ENCODE measurements around the gene SOS2. TPM values are rescaled to one million over a fixed set of nuclear protein-coding genes. Genes with fewer than 3 reads are reported as not detected.

Gene SOS2
- total and polyA plus RNA-seq, 10 of the 15 experiments (the other 5 are each of a cell fraction or from before 2014, with no cell fraction given), result 2.1 to 16.8 (median 8.4) TPM

- H3K9ac ChIP-seq (ENCODE audit: control insufficient read depth, insufficient read depth, low read length), result no peak overlapping the region
- no peaks in the 10 kb centered on the region for H3K27me3 ChIP-seq (replicated peaks in 1 of 2; ENCODE audit: control insufficient read depth in 2 of 2, insufficient read depth in 2 of 2, low read length in 1 of 2)
- H3K4me3 ChIP-seq, result no peak overlapping the region
- DNase-seq (ENCODE audit: low read depth, low spot score) (no peak), FAIRE-seq (no peak), ATAC-seq (no peak)
- RAD21 ChIA-PET (ENCODE audit: unreplicated experiment), result interaction anchor here (0.6 to 1.6 kb wide), 7 partner anchors 69 to 332 kb away, joined by 3 to 7 read pairs (median 3); partner anchors contain the start of gene NEMF
- peaks cover 13% of the 10 kb centered on the region for H3K4me1 ChIP-seq (ENCODE audit: control insufficient read depth, insufficient read depth, low read length)
- intact Hi-C loops (cut with micrococcal nuclease; ENCODE audit: unreplicated experiment), result no loop called here
- 100% methylated on average over 2 of the region's 2 CpGs for WGBS (ENCODE audit: insufficient coverage, insufficient replicate concordance, low lambda C conversion rate, missing lambda C conversion rate)
- H3K36me3 ChIP-seq (ENCODE audit: control insufficient read depth in 2 of 2, insufficient read depth in 2 of 2, low read length in 1 of 2), result peaks cover 2 to 21% of the 10 kb centered on the region in 2 experiments; a peak in 3 of 4 replicates
- H2AFZ ChIP-seq (ENCODE audit: control insufficient read depth, low read depth, low read length), result no peak overlapping the region
- peaks cover 3% of the 10 kb centered on the region; the same call in 1 of the 3 replicates for H3K9me3 ChIP-seq (replicated peaks; ENCODE audit: control insufficient read depth, insufficient read depth, low read length)
- no peak overlapping the region for H3K4me2 ChIP-seq (ENCODE audit: control insufficient read depth, insufficient read depth)
- no peak overlapping the region for H3K27ac ChIP-seq (ENCODE audit: control insufficient read depth, insufficient read depth)
- TF ChIP-seq TARDBP (IDR thresholded peaks at IDR 0.05; ENCODE audit: borderline replicate concordance), result no peak
- no peak for TF ChIP-seq ZSCAN29 (IDR thresholded peaks at IDR 0.05)
- TF ChIP-seq ZBTB40 (IDR thresholded peaks at IDR 0.05; ENCODE audit: borderline replicate concordance), result no peak
- TF ChIP-seq ZNF217 (IDR thresholded peaks at IDR 0.05), result no peak
- no peak for TF ChIP-seq ZNF622 (IDR thresholded peaks at IDR 0.05)
- peaks cover 17% of the 10 kb centered on the region for H3K79me2 ChIP-seq (ENCODE audit: control insufficient read depth, insufficient read depth, low read length)
- POLR2A ChIA-PET, result interaction anchor here (0.7 to 1.1 kb wide), 6 partner anchors 8 to 1759 kb away, joined by 3 to 7 read pairs (median 4); no protein-coding TSS in a partner anchor
- BruUV-seq (replicated peaks), result no TSS peak
- SMC1A ChIA-PET (ENCODE audit: uncharacterized antibody, unreplicated experiment), result interaction anchor here (0.6 to 2.6 kb wide), 8 partner anchors 21 to 338 kb away, joined by 3 to 9 read pairs (median 3); no protein-coding TSS in a partner anchor
- in situ Hi-C loops (cut with MboI), result no loop called here
- CTCF ChIA-PET, result interaction anchor here (0.7 to 13.7 kb wide), 3 partner anchors 228 to 255 kb away, joined by 3 to 243 read pairs (median 12); partner anchors contain the start of gene NEMF
- no peaks in the 10 kb centered on the region for H4K20me1 ChIP-seq (ENCODE audit: control insufficient read depth, insufficient read depth)
These were observed 123.5 kb downstream of the SOS2 start for GRCh38 chr14:50107850-50108249.
